Astrocyte (in vitro differentiated cells and primary cell): Measurements from ENCODE around the gene MCTP2.

ENCODE experiments used
- CTCF ChIP-seq: IDR thresholded peaks from 2 replicates; pipeline ENCODE4 v1.5.1; 2011; ENCODE audit warnings: low read depth, mild to moderate bottlenecking, inconsistent platforms, low read length, moderate library complexity; ENCODE audit not compliant: insufficient read depth
- EZH2 ChIP-seq: IDR thresholded peaks from 2 replicates; pipeline ENCODE4 v1.6.1; 2012; ENCODE audit warnings: mild to moderate bottlenecking, low read length, inconsistent platforms; ENCODE audit not compliant: insufficient read depth

- TF ChIP-seq EZH2 (no peak), CTCF (no peak)
Measured at GRCh38 chr15:94287794-94288246, 56.5 kb downstream of the MCTP2 start.
